K562 (cell line): ENCODE results near the gene OR51V1. TPM values are rescaled to one million over a fixed set of nuclear protein-coding genes. Genes with fewer than 3 reads are reported as not detected.

Experiments used
- ATAC-seq: fragments of 200-7000 bp; cut with Tn5 transposase; 3 replicates; pipeline ENCODE4 v1.9.1; 2020; ENCODE audit warnings: moderate library complexity
- BruUV-seq: library from RNA; stranded (reverse); fragments of 400-500 nt; replicated peaks from 2 replicates; lab custom pipeline; 2021; lab: Mats Ljungman, UMichigan
- CTCF ChIA-PET: fragments of 300-600 bp; formaldehyde crosslinking; extraction: SDS; loops from one replicate; lab custom pipeline; 2021; ENCODE audit warnings: low intra/inter-chr PET ratio; lab: Yijun Ruan, JAX
- POLR2A ChIA-PET: fragments of 300-600, 350-650 bp; sonication (Branson Sonifier 250); formaldehyde crosslinking; extraction: SDS; loops from one replicate; lab custom pipeline; 2021; ENCODE audit warnings: antibody characterized with exemption, inconsistent platforms; lab: Yijun Ruan, JAX
- DNase-seq, 4 experiments: peaks; one replicate each; pipeline versions ENCODE4 v3.0.0 to v3.0.0-alpha.2; 2011 to 2018; ENCODE audit warnings: low spot score in 3 of 4, mixed read lengths in 3 of 4; ENCODE audit errors: extremely low read depth in 1 of 4
- FAIRE-seq: peaks from 2 replicates; lab custom pipeline; 2011; peaks lifted over from hg19 to GRCh38; lab: Jason Lieb, UNC
- H2AFZ ChIP-seq: 2 replicates; pipeline ENCODE4 v1.6.0; 2011; ENCODE audit warnings: low read depth, low read length, control low read depth, inconsistent platforms
- H3K27ac ChIP-seq: fragments of 200-600 bp; 3 replicates; pipeline ENCODE4 v1.8.0; 2011; ENCODE audit warnings: low read depth, mild to moderate bottlenecking, control low read depth, inconsistent platforms, low read length, moderate library complexity, mixed read lengths; ENCODE audit errors: extremely low read depth
- H3K27me3 ChIP-seq, 2 experiments: fragments of 300-600 bp in 1 of 2; 2 replicates in 1 of 2; 3 replicates in 1 of 2; pipeline versions ENCODE4 v1.6.0 to v1.8.0; 2011; ENCODE audit warnings: inconsistent platforms in 2 of 2, low read length in 2 of 2, mild to moderate bottlenecking in 1 of 2, mixed read lengths in 1 of 2, moderate library complexity in 1 of 2; ENCODE audit not compliant: control insufficient read depth in 2 of 2, insufficient read depth in 2 of 2
- H3K36me3 ChIP-seq: fragments of 300-600 bp; 3 replicates; pipeline ENCODE4 v1.8.0; 2011; ENCODE audit warnings: mild to moderate bottlenecking, low read length, inconsistent platforms; ENCODE audit not compliant: control insufficient read depth, insufficient read depth
- H3K4me1 ChIP-seq, 2 experiments: fragments of 200-600 bp in 1 of 2; replicated peaks in 1 of 2; 2 replicates in 1 of 2; 3 replicates in 1 of 2; pipeline versions ENCODE4 v1.5.1 to v1.8.0; 2011; ENCODE audit warnings: inconsistent platforms in 2 of 2, low read length in 2 of 2, mild to moderate bottlenecking in 1 of 2, mixed read lengths in 1 of 2, moderate library complexity in 1 of 2; ENCODE audit not compliant: control insufficient read depth in 2 of 2, insufficient read depth in 2 of 2
- H3K4me2 ChIP-seq: 2 replicates; pipeline ENCODE4 v1.6.1; 2011; ENCODE audit warnings: low read length, control low read depth, inconsistent platforms, mixed read lengths; ENCODE audit not compliant: insufficient read depth
- H3K4me3 ChIP-seq: fragments of 200-600 bp; sonication (generic), shearing (Covaris generic); 2 replicates; pipeline ENCODE4 v1.5.1; 2016; ENCODE audit warnings: control low read depth, inconsistent platforms
- H3K79me2 ChIP-seq: fragments of 200-600 bp; 3 replicates; pipeline ENCODE4 v1.8.0; 2011; ENCODE audit warnings: low read length, inconsistent platforms; ENCODE audit not compliant: control insufficient read depth, insufficient read depth
- H3K9ac ChIP-seq, 2 experiments: 2 replicates each; pipeline versions ENCODE4 v1.6.0 to v1.6.1; 2011; ENCODE audit warnings: low read depth in 2 of 2, low read length in 2 of 2, control low read depth in 1 of 2, inconsistent platforms in 1 of 2, mild to moderate bottlenecking in 1 of 2, mixed read lengths in 1 of 2; ENCODE audit not compliant: insufficient read depth in 1 of 2
- H3K9me1 ChIP-seq: one replicate; pipeline ENCODE4 v1.6.0; 2011; ENCODE audit warnings: inconsistent platforms, mild to moderate bottlenecking, low read length, moderate library complexity; ENCODE audit not compliant: control insufficient read depth, insufficient read depth
- H3K9me3 ChIP-seq: replicated peaks from 2 replicates; pipeline ENCODE4 v1.5.1; 2011; ENCODE audit warnings: low read depth, low read length, inconsistent platforms; ENCODE audit not compliant: control insufficient read depth, insufficient read depth
- H4K20me1 ChIP-seq: replicated peaks from 2 replicates; pipeline ENCODE4 v1.6.1; 2011; ENCODE audit warnings: low read length, inconsistent platforms, mixed read lengths; ENCODE audit not compliant: control insufficient read depth, insufficient read depth
- CEBPB ChIP-seq: fragments of 450-650 bp; IDR thresholded peaks from 2 replicates; pipeline ENCODE4 v1.6.1; 2016; ENCODE audit warnings: missing genetic modification characterization, missing compliant biosample characterization
- DACH1 ChIP-seq: fragments of 450-650 bp; IDR thresholded peaks from 2 replicates; pipeline ENCODE4 v1.6.1; 2018; ENCODE audit not compliant: partially characterized antibody
- DLX4 ChIP-seq: fragments of 250-450 bp; sonication (Bioruptor Pico); IDR thresholded peaks from 2 replicates; pipeline ENCODE4 v1.6.1; 2021; ENCODE audit warnings: mild to moderate bottlenecking
- MTA3 ChIP-seq: fragments of 450-650 bp; formaldehyde crosslinking; IDR thresholded peaks from 2 replicates; pipeline ENCODE4 v1.6.1; 2017; ENCODE audit warnings: mild to moderate bottlenecking, borderline replicate concordance
- NBN ChIP-seq: fragments of 450-650 bp; IDR thresholded peaks from 2 replicates; pipeline ENCODE4 v1.6.1; 2016; ENCODE audit warnings: low read depth, mild to moderate bottlenecking
- SAFB ChIP-seq: fragments of 200-400 bp; formaldehyde crosslinking; IDR thresholded peaks from 2 replicates; pipeline ENCODE4 v1.6.1; 2017; ENCODE audit warnings: low read depth, low read length, borderline replicate concordance
- SMAD4 ChIP-seq: fragments of 250-450 bp; sonication (Bioruptor Pico); conservative IDR thresholded peaks from 2 replicates; pipeline ENCODE4 v1.8.0; 2021; ENCODE audit warnings: inconsistent platforms, mild to moderate bottlenecking, moderate library complexity
- SMARCA4 ChIP-seq: fragments of 450-650 bp; IDR thresholded peaks from 2 replicates; pipeline ENCODE4 v1.6.1; 2016
- ZNF197 ChIP-seq: fragments of 200-800 bp; sonication (Bioruptor generic); IDR thresholded peaks from 2 replicates; pipeline ENCODE4 v1.6.1; 2016; ENCODE audit warnings: low read depth, missing genetic modification characterization, missing compliant biosample characterization
- WGBS: fragments of 100-300 bp; shearing (Covaris generic); methylation state at CpG from one replicate; pipeline ENCODE4 v1.1.6; 2016; ENCODE audit warnings: low coverage, mixed read lengths; ENCODE audit not compliant: insufficient coverage; ENCODE audit errors: missing lambda C conversion rate; 5-methylcytosine and 5-hydroxymethylcytosine counted together
- in situ Hi-C: fragments of 300-500 bp; cut with MboI; formaldehyde crosslinking; loops from 4 replicates; pipeline ENCODE4 v1.15.0; 2018; ENCODE audit warnings: inconsistent platforms, mixed read lengths
- intact Hi-C: fragments of 100-400 bp; cut with micrococcal nuclease; formaldehyde crosslinking; loops from 2 replicates; pipeline ENCODE4 v1.14.2; 2022
- polyA plus RNA-seq, 8 experiments: library from polyadenylated mRNA; depleted of rRNA in 4 of 8; stranded (reverse) in 5 of 8; unstranded in 3 of 8; fragments of >200 nt; fragmentation: Nextera tagmentation in 2 of 8; fragmentation: Illumina TruSeq in 1 of 8; extraction: Ambion mirVana in 2 of 8; extraction: Trizol in 1 of 8; gene quantifications; 2 replicates each; pipeline versions ENCODE4 v1.2.1 to v1.2.3, GENCODE V29; 2011 to 2014; ENCODE audit warnings: inconsistent platforms in 1 of 8, missing spikeins in 1 of 8
- total RNA-seq, 7 experiments: library from RNA; depleted of rRNA in 6 of 7; stranded (reverse); fragments of >200 nt in 6 of 7; fragmentation: Illumina TruSeq in 2 of 7; extraction: Trizol in 2 of 7; gene quantifications; 2 replicates each; pipeline versions ENCODE4 v1.2.1 to v1.2.3, GENCODE V29; 2011 to 2021; ENCODE audit warnings: low replicate concordance in 1 of 7
- TF ChIP-seq, protein P1 (sequence below): fragments of 250-450 bp; sonication (Bioruptor Pico); IDR thresholded peaks from 2 replicates; pipeline ENCODE4 v1.9.0; 2021; ENCODE audit warnings: mild to moderate bottlenecking, inconsistent platforms
- TF ChIP-seq, protein P2 (sequence below): fragments of 450-650 bp; formaldehyde crosslinking; IDR thresholded peaks from 2 replicates; pipeline ENCODE4 v1.4.0; 2020; ENCODE audit warnings: mild to moderate bottlenecking, mixed read lengths
- TF ChIP-seq, protein P3 (sequence below): sonication (generic); formaldehyde crosslinking; IDR thresholded peaks from 2 replicates; pipeline ENCODE4 v1.8.0; 2023; ENCODE audit warnings: missing genetic modification reagents, mild to moderate bottlenecking, borderline replicate concordance

The OR51V1 gene
- total and polyA plus RNA-seq, 9 of the 15 experiments (the other 6 are each of a cell fraction or from before 2014, with no cell fraction given), result not detected

GRCh38 chr11:5178046-5178837, 22.2 kb downstream of the OR51V1 start:
- no peak for DNase-seq
- no peaks in the 10 kb centered on the region for H3K9me1 ChIP-seq
- H3K9ac ChIP-seq, result no peak overlapping the region
- no peaks in the 10 kb centered on the region for H3K9me3 ChIP-seq
- H3K79me2 ChIP-seq, result no peaks in the 10 kb centered on the region
- peak overlapping the region; percentile 79 for H2AFZ ChIP-seq
- intact Hi-C loops (no loop called here), in situ Hi-C loops (no loop called here)
- H3K27me3 ChIP-seq, result no peaks in the 10 kb centered on the region
- H4K20me1 ChIP-seq, result no peaks in the 10 kb centered on the region
- H3K36me3 ChIP-seq, result no peaks in the 10 kb centered on the region
- no peaks in the 10 kb centered on the region; a peak in 1 of 5 replicates for H3K4me1 ChIP-seq
- no peak overlapping the region for H3K4me2 ChIP-seq
- ChIA-PET CTCF (no interaction called here), POLR2A (no interaction called here)
- no peak overlapping the region for H3K4me3 ChIP-seq
- BruUV-seq, result no TSS peak
- FAIRE-seq, result no peak
- peak; percentile 80 for ATAC-seq
- WGBS, result 57% methylated on average over 10 of the region's 10 CpGs
- no peak overlapping the region; the same call in 2 of the 3 replicates for H3K27ac ChIP-seq
- peak; percentile 83 for TF ChIP-seq CEBPB (tag)
- no peak for TF ChIP-seq SAFB
- TF ChIP-seq, protein P1, sequence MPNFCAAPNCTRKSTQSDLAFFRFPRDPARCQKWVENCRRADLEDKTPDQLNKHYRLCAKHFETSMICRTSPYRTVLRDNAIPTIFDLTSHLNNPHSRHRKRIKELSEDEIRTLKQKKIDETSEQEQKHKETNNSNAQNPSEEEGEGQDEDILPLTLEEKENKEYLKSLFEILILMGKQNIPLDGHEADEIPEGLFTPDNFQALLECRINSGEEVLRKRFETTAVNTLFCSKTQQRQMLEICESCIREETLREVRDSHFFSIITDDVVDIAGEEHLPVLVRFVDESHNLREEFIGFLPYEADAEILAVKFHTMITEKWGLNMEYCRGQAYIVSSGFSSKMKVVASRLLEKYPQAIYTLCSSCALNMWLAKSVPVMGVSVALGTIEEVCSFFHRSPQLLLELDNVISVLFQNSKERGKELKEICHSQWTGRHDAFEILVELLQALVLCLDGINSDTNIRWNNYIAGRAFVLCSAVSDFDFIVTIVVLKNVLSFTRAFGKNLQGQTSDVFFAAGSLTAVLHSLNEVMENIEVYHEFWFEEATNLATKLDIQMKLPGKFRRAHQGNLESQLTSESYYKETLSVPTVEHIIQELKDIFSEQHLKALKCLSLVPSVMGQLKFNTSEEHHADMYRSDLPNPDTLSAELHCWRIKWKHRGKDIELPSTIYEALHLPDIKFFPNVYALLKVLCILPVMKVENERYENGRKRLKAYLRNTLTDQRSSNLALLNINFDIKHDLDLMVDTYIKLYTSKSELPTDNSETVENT (CRISPR knock-in tag), result no peak
- no peak for TF ChIP-seq NBN
- no peak for TF ChIP-seq SMAD4
- TF ChIP-seq, protein P2, sequence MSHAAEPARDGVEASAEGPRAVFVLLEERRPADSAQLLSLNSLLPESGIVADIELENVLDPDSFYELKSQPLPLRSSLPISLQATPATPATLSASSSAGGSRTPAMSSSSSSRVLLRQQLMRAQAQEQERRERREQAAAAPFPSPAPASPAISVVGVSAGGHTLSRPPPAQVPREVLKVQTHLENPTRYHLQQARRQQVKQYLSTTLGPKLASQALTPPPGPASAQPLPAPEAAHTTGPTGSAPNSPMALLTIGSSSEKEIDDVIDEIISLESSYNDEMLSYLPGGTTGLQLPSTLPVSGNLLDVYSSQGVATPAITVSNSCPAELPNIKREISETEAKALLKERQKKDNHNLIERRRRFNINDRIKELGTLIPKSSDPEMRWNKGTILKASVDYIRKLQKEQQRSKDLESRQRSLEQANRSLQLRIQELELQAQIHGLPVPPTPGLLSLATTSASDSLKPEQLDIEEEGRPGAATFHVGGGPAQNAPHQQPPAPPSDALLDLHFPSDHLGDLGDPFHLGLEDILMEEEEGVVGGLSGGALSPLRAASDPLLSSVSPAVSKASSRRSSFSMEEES (CRISPR knock-in tag), result no peak
- no peak for TF ChIP-seq DLX4 (CRISPR knock-in tag)
- TF ChIP-seq SMARCA4, result 0 out of 2 replicates have a peak, but pooled peaks have one; percentile 16
- TF ChIP-seq, protein P3, sequence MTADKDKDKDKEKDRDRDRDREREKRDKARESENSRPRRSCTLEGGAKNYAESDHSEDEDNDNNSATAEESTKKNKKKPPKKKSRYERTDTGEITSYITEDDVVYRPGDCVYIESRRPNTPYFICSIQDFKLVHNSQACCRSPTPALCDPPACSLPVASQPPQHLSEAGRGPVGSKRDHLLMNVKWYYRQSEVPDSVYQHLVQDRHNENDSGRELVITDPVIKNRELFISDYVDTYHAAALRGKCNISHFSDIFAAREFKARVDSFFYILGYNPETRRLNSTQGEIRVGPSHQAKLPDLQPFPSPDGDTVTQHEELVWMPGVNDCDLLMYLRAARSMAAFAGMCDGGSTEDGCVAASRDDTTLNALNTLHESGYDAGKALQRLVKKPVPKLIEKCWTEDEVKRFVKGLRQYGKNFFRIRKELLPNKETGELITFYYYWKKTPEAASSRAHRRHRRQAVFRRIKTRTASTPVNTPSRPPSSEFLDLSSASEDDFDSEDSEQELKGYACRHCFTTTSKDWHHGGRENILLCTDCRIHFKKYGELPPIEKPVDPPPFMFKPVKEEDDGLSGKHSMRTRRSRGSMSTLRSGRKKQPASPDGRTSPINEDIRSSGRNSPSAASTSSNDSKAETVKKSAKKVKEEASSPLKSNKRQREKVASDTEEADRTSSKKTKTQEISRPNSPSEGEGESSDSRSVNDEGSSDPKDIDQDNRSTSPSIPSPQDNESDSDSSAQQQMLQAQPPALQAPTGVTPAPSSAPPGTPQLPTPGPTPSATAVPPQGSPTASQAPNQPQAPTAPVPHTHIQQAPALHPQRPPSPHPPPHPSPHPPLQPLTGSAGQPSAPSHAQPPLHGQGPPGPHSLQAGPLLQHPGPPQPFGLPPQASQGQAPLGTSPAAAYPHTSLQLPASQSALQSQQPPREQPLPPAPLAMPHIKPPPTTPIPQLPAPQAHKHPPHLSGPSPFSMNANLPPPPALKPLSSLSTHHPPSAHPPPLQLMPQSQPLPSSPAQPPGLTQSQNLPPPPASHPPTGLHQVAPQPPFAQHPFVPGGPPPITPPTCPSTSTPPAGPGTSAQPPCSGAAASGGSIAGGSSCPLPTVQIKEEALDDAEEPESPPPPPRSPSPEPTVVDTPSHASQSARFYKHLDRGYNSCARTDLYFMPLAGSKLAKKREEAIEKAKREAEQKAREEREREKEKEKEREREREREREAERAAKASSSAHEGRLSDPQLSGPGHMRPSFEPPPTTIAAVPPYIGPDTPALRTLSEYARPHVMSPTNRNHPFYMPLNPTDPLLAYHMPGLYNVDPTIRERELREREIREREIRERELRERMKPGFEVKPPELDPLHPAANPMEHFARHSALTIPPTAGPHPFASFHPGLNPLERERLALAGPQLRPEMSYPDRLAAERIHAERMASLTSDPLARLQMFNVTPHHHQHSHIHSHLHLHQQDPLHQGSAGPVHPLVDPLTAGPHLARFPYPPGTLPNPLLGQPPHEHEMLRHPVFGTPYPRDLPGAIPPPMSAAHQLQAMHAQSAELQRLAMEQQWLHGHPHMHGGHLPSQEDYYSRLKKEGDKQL (CRISPR knock-in tag), result no peak
- TF ChIP-seq MTA3, result no peak
- TF ChIP-seq DACH1, result peak; percentile 20
- no peak for TF ChIP-seq ZNF197
